ENCODE results near the gene ERP29. TPM values are rescaled to one million over a fixed set of nuclear protein-coding genes. Genes with fewer than 3 reads are reported as not detected.

ERP29 gene
- total and polyA plus RNA-seq, 3 donors from 2014 or later, result 76.5 to 129 (median 85.1) TPM

DNA sequence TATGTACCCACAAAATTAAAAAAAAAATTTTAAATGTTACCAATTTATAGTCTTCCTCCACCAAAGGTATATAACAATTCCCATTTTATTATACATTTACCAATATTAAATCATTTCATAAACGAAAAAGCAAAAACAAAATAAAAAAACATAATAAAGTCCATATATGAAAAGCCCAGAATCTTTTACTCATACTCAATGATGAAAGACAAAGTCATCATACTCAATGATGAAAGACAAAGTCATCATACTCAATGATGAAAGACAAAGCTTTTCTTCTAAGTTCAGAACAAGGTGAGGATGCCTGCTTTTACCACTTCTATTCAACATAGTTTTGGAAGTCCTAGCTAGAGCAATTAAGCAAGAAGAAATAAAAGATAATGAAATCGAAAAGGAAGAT is 28.4 kb upstream of the ERP29 start:
- Histone ChIP-seq H3K9me3 (no peaks in the 10 kb centered on the region), H3K27ac (no peak overlapping the region), H3K36me3 (ENCODE audit: low read depth, missing control alignments) (no peaks in the 10 kb centered on the region), H3K4me1 (no peaks in the 10 kb centered on the region), H3K4me3 (no peak overlapping the region), H3K27me3 (no peaks in the 10 kb centered on the region)
- intact Hi-C loops (cut with DNase I; ENCODE audit: low total_unique reads), result no loop called here
- DNase-seq, result no peak
- no peak for TF ChIP-seq POLR2A (IDR thresholded peaks at IDR 0.05)
- TF ChIP-seq, protein P1, sequence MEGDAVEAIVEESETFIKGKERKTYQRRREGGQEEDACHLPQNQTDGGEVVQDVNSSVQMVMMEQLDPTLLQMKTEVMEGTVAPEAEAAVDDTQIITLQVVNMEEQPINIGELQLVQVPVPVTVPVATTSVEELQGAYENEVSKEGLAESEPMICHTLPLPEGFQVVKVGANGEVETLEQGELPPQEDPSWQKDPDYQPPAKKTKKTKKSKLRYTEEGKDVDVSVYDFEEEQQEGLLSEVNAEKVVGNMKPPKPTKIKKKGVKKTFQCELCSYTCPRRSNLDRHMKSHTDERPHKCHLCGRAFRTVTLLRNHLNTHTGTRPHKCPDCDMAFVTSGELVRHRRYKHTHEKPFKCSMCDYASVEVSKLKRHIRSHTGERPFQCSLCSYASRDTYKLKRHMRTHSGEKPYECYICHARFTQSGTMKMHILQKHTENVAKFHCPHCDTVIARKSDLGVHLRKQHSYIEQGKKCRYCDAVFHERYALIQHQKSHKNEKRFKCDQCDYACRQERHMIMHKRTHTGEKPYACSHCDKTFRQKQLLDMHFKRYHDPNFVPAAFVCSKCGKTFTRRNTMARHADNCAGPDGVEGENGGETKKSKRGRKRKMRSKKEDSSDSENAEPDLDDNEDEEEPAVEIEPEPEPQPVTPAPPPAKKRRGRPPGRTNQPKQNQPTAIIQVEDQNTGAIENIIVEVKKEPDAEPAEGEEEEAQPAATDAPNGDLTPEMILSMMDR (IDR thresholded peaks at IDR 0.05), result no peak
- 87 to 88% methylated on average over 2 of the region's 2 CpGs for WGBS, 2 donors

DNA sequence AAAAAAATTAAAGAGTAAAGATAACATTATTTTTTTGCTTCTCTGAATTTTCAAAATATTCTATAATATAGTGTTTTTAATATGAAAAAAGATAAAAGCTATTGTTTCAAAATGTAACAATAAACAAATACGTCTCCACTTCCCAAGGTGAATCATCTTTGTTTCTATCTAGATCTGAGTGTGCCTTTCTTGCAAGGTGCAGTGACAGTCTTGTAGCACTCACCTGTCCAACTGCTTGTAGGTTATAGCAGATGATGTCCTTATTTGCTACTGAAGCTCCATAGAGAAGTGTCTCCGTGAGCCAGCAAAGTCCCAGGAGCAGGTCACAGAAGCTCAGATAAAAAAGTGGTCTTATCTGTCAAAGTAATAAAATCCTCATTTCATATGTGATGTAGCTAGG is 21.7 kb upstream of the ERP29 start:
- no peaks in the 10 kb centered on the region for H3K27me3 ChIP-seq
- 60 to 66% methylated on average over 2 of the region's 2 CpGs for WGBS, 2 donors

DNA sequence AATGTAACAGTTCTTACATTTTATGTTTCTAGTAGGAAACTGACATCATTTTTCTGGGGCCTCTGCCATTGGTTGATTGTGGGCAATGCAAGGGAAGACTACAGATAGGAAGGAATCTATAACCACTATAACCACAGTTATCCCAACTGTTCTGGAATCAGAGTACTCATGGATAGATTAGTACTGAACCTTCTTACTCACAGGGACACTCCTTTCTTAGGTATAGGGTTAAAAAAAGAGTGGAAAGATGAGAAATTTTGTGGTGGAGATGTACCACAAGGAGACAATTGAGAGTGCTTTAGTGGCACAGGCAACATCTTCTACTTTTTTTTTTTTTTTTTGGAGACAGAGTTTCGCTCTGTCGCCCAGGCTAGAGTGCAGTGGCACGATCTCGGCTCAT is 21.3 kb upstream of the ERP29 start:
- no peak for TF ChIP-seq POLR2A (IDR thresholded peaks at IDR 0.05)
- TF ChIP-seq, protein P1 (IDR thresholded peaks at IDR 0.05), result no peak

More for the DNA sequence above, 21.7 kb upstream of the ERP29 start:
- Histone ChIP-seq H3K27ac (no peak overlapping the region), H3K4me3 (no peak overlapping the region), H3K9me3 (no peaks in the 10 kb centered on the region), H3K4me1 (no peaks in the 10 kb centered on the region), H3K36me3 (ENCODE audit: low read depth, missing control alignments) (no peaks in the 10 kb centered on the region)
- intact Hi-C loops (cut with DNase I; ENCODE audit: low total_unique reads), result no loop called here
- TF ChIP-seq, protein P1 (IDR thresholded peaks at IDR 0.05), result no peak
- TF ChIP-seq POLR2A (IDR thresholded peaks at IDR 0.05), result no peak
- peak; percentile 65 for DNase-seq

DNA sequence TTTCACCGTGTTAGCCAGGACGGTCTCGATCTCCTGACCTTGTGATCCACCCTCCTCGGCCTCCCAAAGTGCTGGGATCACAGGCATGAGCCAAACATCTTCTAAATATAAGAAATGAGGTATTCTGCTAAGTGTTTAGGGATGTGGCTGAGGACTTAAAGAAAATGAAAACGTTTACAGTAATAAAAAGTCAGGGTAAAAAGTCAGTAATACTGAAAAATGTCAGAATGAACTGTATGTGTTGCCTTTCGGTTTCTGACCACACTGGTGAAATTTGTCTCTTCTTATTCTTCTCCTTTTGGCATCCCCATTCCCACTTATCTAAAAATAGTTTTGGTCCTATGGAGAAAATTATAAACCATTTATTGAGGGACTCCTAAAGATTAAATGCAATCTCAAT is 20.8 kb upstream of the ERP29 start:
- DNase-seq, result no peak
- intact Hi-C loops (cut with DNase I; ENCODE audit: low total_unique reads), result no loop called here
- H3K27ac ChIP-seq, result no peak overlapping the region
- H3K4me3 ChIP-seq, result no peak overlapping the region
- no peaks in the 10 kb centered on the region for H3K9me3 ChIP-seq
- WGBS, 2 donors, result 87 to 89% methylated on average over 6 of the region's 6 CpGs
- TF ChIP-seq, protein P1 (IDR thresholded peaks at IDR 0.05), result no peak
- no peak for TF ChIP-seq POLR2A (IDR thresholded peaks at IDR 0.05)
- H3K27me3 ChIP-seq, result no peaks in the 10 kb centered on the region
- no peaks in the 10 kb centered on the region for H3K36me3 ChIP-seq (ENCODE audit: low read depth, missing control alignments)
- no peaks in the 10 kb centered on the region for H3K4me1 ChIP-seq

More for the DNA sequence above, 21.3 kb upstream of the ERP29 start:
- WGBS, 2 donors, result 68 to 71% methylated on average over 4 of the region's 4 CpGs
- no peaks in the 10 kb centered on the region for H3K4me1 ChIP-seq
- intact Hi-C loops (cut with DNase I; ENCODE audit: low total_unique reads), result no loop called here
- no peaks in the 10 kb centered on the region for H3K9me3 ChIP-seq
- H3K4me3 ChIP-seq, result no peak overlapping the region
- H3K36me3 ChIP-seq (ENCODE audit: low read depth, missing control alignments), result no peaks in the 10 kb centered on the region
- no peak overlapping the region for H3K27ac ChIP-seq
- no peaks in the 10 kb centered on the region for H3K27me3 ChIP-seq
- no peak for DNase-seq
